Hepatocyte (in vitro differentiated cells): Measurements from ENCODE around the gene COG2. TPM values are rescaled to one million over a fixed set of nuclear protein-coding genes. Genes with fewer than 3 reads are reported as not detected.

Experiments used
- DNase-seq: peaks from one replicate; pipeline ENCODE4 v3.0.0-alpha.2; 2016; ENCODE audit warnings: low spot score
- H2AFZ ChIP-seq: fragments of 200-600 bp; sonication (generic); 2 replicates; pipeline ENCODE4 v1.6.0; 2016; ENCODE audit warnings: antibody characterized with exemption, mild to moderate bottlenecking
- H3K27ac ChIP-seq: fragments of 200-600 bp; sonication (generic); 2 replicates; pipeline ENCODE4 v1.5.1; 2016; ENCODE audit warnings: mild to moderate bottlenecking
- H3K27me3 ChIP-seq: fragments of 200-600 bp; sonication (generic); 2 replicates; pipeline ENCODE4 v1.6.1; 2016
- H3K36me3 ChIP-seq: fragments of 200-600 bp; sonication (generic); replicated peaks from 2 replicates; pipeline ENCODE4 v1.5.1; 2016; ENCODE audit warnings: low read depth; ENCODE audit not compliant: insufficient read depth
- H3K4me1 ChIP-seq: fragments of 200-600 bp; sonication (generic); 2 replicates; pipeline ENCODE4 v1.5.1; 2016; ENCODE audit warnings: mild to moderate bottlenecking, moderate library complexity; ENCODE audit not compliant: insufficient read depth
- H3K4me2 ChIP-seq: fragments of 200-600 bp; sonication (generic); 2 replicates; pipeline ENCODE4 v1.6.0; 2016
- H3K4me3 ChIP-seq: fragments of 200-600 bp; sonication (generic); 2 replicates; pipeline ENCODE4 v1.5.1; 2016; ENCODE audit warnings: mild to moderate bottlenecking
- H3K79me2 ChIP-seq: fragments of 200-600 bp; sonication (generic); 2 replicates; pipeline ENCODE4 v1.6.0; 2017; ENCODE audit warnings: mild to moderate bottlenecking
- H3K9me2 ChIP-seq: fragments of 200-600 bp; sonication (generic); replicated peaks from 2 replicates; pipeline ENCODE4 v1.6.0; 2017; ENCODE audit warnings: mild to moderate bottlenecking; ENCODE audit not compliant: insufficient read depth
- H3K9me3 ChIP-seq: fragments of 200-600 bp; sonication (generic); 2 replicates; pipeline ENCODE4 v1.5.1; 2016; ENCODE audit warnings: low read depth, mild to moderate bottlenecking
- H4K20me1 ChIP-seq: fragments of 200-600 bp; sonication (generic); 2 replicates; pipeline ENCODE4 v1.6.0; 2016; ENCODE audit warnings: mild to moderate bottlenecking; ENCODE audit not compliant: insufficient read depth, poor library complexity, severe bottlenecking
- EZH2 ChIP-seq: fragments of 200-600 bp; sonication (generic); IDR thresholded peaks from 2 replicates; pipeline ENCODE4 v1.6.1; 2016; ENCODE audit warnings: antibody characterized with exemption, mild to moderate bottlenecking, borderline replicate concordance
- EZH2phosphoT487 ChIP-seq: fragments of 200-600 bp; sonication (generic); IDR thresholded peaks from one replicate; pipeline ENCODE4 v1.6.1; 2018; ENCODE audit warnings: antibody characterized with exemption, mild to moderate bottlenecking, low read depth, moderate library complexity; ENCODE audit not compliant: unreplicated experiment, severe bottlenecking
- WGBS: methylation state at CpG from one replicate; pipeline ENCODE4 v1.1.6; 2016; ENCODE audit warnings: low lambda C conversion rate; ENCODE audit errors: missing lambda C conversion rate; 5-methylcytosine and 5-hydroxymethylcytosine counted together
- polyA plus RNA-seq: library from polyadenylated mRNA; unstranded; fragments of >200 nt; fragmentation: Nextera tagmentation; extraction: Ambion mirVana; gene quantifications from 2 replicates; pipeline ENCODE4 v1.2.1, GENCODE V29; 2016
- total RNA-seq: library from RNA; depleted of rRNA; stranded (reverse); fragments of >200 nt; gene quantifications from 2 replicates; pipeline ENCODE4 v1.2.3, GENCODE V29; 2014
- TF ChIP-seq, protein P1 (sequence below): fragments of 200-600 bp; sonication (generic); IDR thresholded peaks from 2 replicates; pipeline ENCODE4 v1.5.1; 2016; ENCODE audit warnings: antibody characterized with exemption, mild to moderate bottlenecking; ENCODE audit not compliant: poor library complexity

COG2 gene
- total and polyA plus RNA-seq, 2 experiments from 2014 or later, result 25.3 to 46.2 TPM

DNA sequence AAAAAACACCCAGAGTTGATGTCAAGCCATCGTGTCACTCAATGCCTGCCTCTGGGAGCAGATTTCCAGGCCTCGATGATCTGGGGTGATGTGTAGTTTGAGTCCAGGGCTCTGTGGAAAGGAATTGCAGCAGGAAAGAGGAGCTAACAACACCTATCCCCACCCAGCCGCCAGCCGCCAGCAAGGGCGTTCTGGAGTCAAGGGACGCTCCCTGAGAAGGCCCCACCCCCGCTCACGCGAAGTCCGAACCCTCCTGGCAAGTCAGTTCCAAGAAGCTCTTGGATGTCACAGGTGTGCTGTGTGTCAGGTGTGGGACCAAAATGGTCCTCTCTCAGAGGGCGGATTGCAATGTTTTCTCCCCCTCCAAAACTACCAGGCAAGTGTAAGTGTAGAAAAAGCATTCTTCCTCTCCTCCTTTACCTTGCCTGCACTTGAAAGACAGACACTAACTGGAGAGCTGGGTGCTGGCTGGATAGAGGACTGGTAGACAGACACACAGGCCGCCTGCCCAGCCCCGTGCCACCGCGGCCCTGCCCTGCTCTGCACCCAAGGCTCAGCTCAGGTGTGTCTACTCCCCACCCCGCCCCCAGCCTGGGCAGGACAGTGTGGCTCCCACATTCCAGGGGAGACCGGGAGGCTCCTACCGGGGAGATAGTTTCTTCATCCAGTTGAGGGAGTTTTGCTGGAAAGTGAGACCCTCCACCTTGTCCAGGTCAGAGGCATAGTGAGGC, 63.2 kb downstream of the COG2 start:
- no peaks in the 10 kb centered on the region for H4K20me1 ChIP-seq
- H3K79me2 ChIP-seq, result no peaks in the 10 kb centered on the region
- DNase-seq, result no peak
- TF ChIP-seq EZH2phosphoT487, result no peak
- TF ChIP-seq EZH2, result no peak
- H2AFZ ChIP-seq, result no peak overlapping the region
- no peak overlapping the region for H3K4me3 ChIP-seq
- H3K9me2 ChIP-seq, result no peaks in the 10 kb centered on the region
- peaks cover 18% of the 10 kb centered on the region for H3K4me1 ChIP-seq
- no peak overlapping the region for H3K4me2 ChIP-seq
- H3K9me3 ChIP-seq, result no peaks in the 10 kb centered on the region
- H3K36me3 ChIP-seq, result no peaks in the 10 kb centered on the region
- H3K27me3 ChIP-seq, result no peaks in the 10 kb centered on the region
- no peak overlapping the region for H3K27ac ChIP-seq
- WGBS, result 91% methylated on average over 18 of the region's 18 CpGs

DNA sequence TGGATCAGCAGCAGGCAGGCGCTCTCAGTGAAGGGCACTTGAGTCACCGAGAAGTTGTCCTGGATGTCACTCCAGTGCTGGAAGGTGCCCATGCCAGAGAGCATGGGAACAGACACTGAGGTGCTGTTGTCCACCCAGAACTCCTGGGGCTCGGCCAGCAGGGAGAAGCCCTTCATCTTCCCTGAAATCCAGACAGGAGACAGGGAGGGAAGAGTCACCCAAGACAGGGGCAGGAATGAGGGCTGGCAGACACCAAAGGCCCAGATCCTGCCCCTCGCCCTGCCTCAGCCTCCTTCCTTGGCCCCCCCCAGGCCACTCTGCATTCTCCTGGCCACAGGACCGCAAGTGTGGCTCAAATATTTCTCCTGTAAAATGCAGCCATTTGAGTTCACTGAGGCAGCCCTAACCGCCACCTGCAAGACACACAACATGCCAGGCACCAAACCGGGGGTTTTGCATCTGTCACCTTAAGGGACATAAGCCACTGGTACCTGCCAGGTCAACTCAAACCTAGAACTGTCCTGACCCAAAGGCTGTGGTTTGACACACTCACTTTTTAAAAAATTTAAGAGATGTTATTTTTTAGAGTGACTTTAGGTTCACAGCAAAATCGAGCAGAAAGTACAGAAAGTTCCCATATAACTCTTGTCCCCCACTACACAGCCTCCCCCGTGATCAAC, 63.9 kb downstream of the COG2 start:
- Histone ChIP-seq H3K36me3 (no peaks in the 10 kb centered on the region), H3K79me2 (no peaks in the 10 kb centered on the region), H3K9me3 (no peaks in the 10 kb centered on the region), H3K27ac (no peak overlapping the region), H3K4me3 (no peak overlapping the region), H2AFZ (no peak overlapping the region), H3K4me2 (no peak overlapping the region), H3K9me2 (no peaks in the 10 kb centered on the region), H3K27me3 (no peaks in the 10 kb centered on the region), H4K20me1 (no peaks in the 10 kb centered on the region), H3K4me1 (peaks cover 18% of the 10 kb centered on the region)
- no peak for DNase-seq
- TF ChIP-seq, protein P1, sequence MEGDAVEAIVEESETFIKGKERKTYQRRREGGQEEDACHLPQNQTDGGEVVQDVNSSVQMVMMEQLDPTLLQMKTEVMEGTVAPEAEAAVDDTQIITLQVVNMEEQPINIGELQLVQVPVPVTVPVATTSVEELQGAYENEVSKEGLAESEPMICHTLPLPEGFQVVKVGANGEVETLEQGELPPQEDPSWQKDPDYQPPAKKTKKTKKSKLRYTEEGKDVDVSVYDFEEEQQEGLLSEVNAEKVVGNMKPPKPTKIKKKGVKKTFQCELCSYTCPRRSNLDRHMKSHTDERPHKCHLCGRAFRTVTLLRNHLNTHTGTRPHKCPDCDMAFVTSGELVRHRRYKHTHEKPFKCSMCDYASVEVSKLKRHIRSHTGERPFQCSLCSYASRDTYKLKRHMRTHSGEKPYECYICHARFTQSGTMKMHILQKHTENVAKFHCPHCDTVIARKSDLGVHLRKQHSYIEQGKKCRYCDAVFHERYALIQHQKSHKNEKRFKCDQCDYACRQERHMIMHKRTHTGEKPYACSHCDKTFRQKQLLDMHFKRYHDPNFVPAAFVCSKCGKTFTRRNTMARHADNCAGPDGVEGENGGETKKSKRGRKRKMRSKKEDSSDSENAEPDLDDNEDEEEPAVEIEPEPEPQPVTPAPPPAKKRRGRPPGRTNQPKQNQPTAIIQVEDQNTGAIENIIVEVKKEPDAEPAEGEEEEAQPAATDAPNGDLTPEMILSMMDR, result no peak
- no peak for TF ChIP-seq EZH2
- TF ChIP-seq EZH2phosphoT487, result no peak
- 94% methylated on average over 9 of the region's 9 CpGs for WGBS

- Histone ChIP-seq H3K27ac (no peak overlapping the region), H3K79me2 (no peaks in the 10 kb centered on the region), H3K9me2 (no peaks in the 10 kb centered on the region), H4K20me1 (no peaks in the 10 kb centered on the region), H3K4me2 (no peak overlapping the region), H3K27me3 (no peaks in the 10 kb centered on the region), H3K36me3 (no peaks in the 10 kb centered on the region), H3K4me1 (peaks cover 18% of the 10 kb centered on the region), H2AFZ (no peak overlapping the region), H3K9me3 (no peaks in the 10 kb centered on the region), H3K4me3 (no peak overlapping the region)
- no peak for DNase-seq
- TF ChIP-seq, protein P1, result no peak
- TF ChIP-seq EZH2 (no peak), EZH2phosphoT487 (no peak)
- 94% methylated on average over 20 of the region's 20 CpGs for WGBS
These were observed 64.8 kb downstream of the COG2 start for GRCh38 chr1:230706887-230707731.
